Lower lobe of right lung (tissue), 2 donors: ENCODE data around the gene ABCC6. TPM values are rescaled to one million over a fixed set of nuclear protein-coding genes. Genes with fewer than 3 reads are reported as not detected.

ENCODE experiments used
- ATAC-seq, 2 donors: fragments of 200-7000 bp; cut with Tn5 transposase; one replicate each; pipeline ENCODE4 v1.9.1; 2020 to 2022; ENCODE audit warnings: mild to moderate bottlenecking in 2 of 2, moderate library complexity in 2 of 2
- DNase-seq: peaks from one replicate; pipeline ENCODE4 v3.0.0-alpha.2; 2020
- H3K27ac ChIP-seq: fragments of 200-600 bp; one replicate; pipeline ENCODE4 v1.8.0; 2022
- H3K27me3 ChIP-seq: fragments of 200-600 bp; one replicate; pipeline ENCODE4 v1.8.0; 2022; ENCODE audit warnings: low read depth
- H3K36me3 ChIP-seq: fragments of 200-600 bp; one replicate; pipeline ENCODE4 v1.8.0; 2022; ENCODE audit warnings: mild to moderate bottlenecking
- H3K4me1 ChIP-seq: fragments of 200-600 bp; one replicate; pipeline ENCODE4 v1.8.0; 2022
- H3K4me3 ChIP-seq: fragments of 200-600 bp; one replicate; pipeline ENCODE4 v1.8.0; 2022; ENCODE audit warnings: mild to moderate bottlenecking
- H3K9me3 ChIP-seq: fragments of 200-600 bp; one replicate; pipeline ENCODE4 v1.8.0; 2022
- intact Hi-C: fragments of 100-400 bp; cut with DNase I; formaldehyde crosslinking; loops from one replicate; pipeline ENCODE4 v1.11.0; 2022
- total RNA-seq: library from RNA; stranded (reverse); fragmentation: NEBNext Ultra II Directional; extraction: Animal tissue kit (Norgen Biotek cat#: 25700); gene quantifications from one replicate; pipeline ENCODE4 v1.2.1, GENCODE V29; 2021
- TF ChIP-seq, protein P1 (sequence below): fragments of 200-600 bp; IDR thresholded peaks from one replicate; pipeline ENCODE4 v1.8.0; 2022; ENCODE audit warnings: antibody characterized with exemption, mild to moderate bottlenecking
- donor health status: DM: no; HTN: yes; CAD: no; lungs with severe emphysema.

ABCC6 gene
- total RNA-seq, 1 donor from 2014 or later, result 40.5 TPM

DNA sequence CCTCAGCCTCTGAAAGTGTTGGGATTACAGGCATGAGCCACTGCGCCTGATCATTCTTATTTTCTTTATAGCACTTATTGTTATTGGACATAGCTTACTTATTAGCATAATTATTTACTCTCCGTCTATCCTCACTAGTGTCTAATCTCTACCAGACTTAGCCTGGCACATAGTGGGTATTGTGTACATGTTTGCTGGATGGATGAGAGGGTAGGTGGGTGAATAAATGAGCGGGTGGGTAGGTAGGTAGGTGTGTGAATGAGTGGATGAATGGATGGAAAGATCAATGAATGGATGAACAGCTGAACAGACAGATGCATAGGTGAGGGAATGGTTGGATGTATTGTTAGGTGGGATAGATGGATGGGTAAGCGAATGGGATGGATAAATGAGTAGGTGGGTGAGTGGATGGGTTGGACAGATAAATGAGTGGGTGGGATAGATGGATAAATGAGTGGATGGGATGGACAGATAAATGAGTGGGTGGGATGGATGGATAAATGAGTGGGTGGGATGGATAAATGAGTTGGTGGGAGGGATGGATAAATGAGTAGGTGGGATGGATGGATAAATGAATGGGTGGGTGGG lies 51.9 kb downstream of the ABCC6 start:
- Histone ChIP-seq H3K9me3 (no peaks in the 10 kb centered on the region), H3K27me3 (no peaks in the 10 kb centered on the region), H3K27ac (no peak overlapping the region), H3K4me3 (no peak overlapping the region), H3K36me3 (peaks cover 70% of the 10 kb centered on the region), H3K4me1 (no peaks in the 10 kb centered on the region)
- DNase-seq (no peak), ATAC-seq (no peak)
- intact Hi-C loops, result no loop called here
- TF ChIP-seq, protein P1, sequence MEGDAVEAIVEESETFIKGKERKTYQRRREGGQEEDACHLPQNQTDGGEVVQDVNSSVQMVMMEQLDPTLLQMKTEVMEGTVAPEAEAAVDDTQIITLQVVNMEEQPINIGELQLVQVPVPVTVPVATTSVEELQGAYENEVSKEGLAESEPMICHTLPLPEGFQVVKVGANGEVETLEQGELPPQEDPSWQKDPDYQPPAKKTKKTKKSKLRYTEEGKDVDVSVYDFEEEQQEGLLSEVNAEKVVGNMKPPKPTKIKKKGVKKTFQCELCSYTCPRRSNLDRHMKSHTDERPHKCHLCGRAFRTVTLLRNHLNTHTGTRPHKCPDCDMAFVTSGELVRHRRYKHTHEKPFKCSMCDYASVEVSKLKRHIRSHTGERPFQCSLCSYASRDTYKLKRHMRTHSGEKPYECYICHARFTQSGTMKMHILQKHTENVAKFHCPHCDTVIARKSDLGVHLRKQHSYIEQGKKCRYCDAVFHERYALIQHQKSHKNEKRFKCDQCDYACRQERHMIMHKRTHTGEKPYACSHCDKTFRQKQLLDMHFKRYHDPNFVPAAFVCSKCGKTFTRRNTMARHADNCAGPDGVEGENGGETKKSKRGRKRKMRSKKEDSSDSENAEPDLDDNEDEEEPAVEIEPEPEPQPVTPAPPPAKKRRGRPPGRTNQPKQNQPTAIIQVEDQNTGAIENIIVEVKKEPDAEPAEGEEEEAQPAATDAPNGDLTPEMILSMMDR, result no peak

DNA sequence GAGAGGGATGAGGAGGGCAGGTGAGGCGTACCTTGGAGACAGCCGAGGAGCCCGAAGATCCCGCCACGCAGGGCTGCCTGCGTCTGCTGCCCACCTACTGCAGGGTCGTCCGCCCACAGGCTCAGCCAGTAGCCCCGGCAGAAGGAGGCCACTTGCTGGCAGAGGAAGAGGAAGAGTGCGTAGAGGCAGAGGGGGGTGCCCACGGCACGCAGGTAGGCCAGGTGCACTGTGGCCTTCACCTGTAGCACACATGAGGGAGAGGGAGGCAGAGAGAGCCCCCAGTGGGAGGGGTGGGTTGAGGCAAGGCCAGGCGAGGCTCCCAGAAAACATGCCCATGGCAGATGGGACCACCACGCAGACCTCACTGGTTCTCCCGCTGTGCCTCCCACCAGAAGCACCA lies 53.7 kb downstream of the ABCC6 start:
- no peak overlapping the region for H3K27ac ChIP-seq
- ATAC-seq (no peak), DNase-seq (no peak)
- no peak overlapping the region for H3K4me3 ChIP-seq
- H3K27me3 ChIP-seq, result no peaks in the 10 kb centered on the region
- no peaks in the 10 kb centered on the region for H3K9me3 ChIP-seq
- intact Hi-C loops, result no loop called here
- no peaks in the 10 kb centered on the region for H3K4me1 ChIP-seq
- peaks cover 66% of the 10 kb centered on the region for H3K36me3 ChIP-seq
- TF ChIP-seq, protein P1, result no peak

DNA sequence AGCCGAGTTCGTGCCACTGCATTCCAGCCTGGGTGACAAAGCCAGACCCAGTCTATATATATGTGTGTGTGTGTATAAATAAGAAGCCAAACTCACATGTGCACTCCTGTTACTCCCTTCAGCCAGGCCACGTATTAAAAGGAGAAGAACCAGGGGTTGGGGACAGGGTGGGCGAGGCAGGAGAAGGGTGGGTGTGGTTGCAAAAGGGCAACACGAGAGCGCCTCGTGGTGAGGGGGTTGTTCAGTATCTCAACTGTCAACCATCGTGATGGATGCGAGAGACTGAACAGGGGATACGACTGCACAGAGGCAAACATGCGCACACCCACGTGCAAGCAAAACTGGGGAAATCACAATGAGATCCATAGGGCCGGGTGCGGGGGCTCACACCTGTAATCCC lies 54.9 kb downstream of the ABCC6 start:
- Histone ChIP-seq H3K36me3 (peaks cover 63% of the 10 kb centered on the region), H3K9me3 (no peaks in the 10 kb centered on the region), H3K4me1 (no peaks in the 10 kb centered on the region), H3K27ac (no peak overlapping the region), H3K27me3 (no peaks in the 10 kb centered on the region), H3K4me3 (no peak overlapping the region)
- intact Hi-C loops, result no loop called here
- ATAC-seq (no peak), DNase-seq (no peak)
- TF ChIP-seq, protein P1, result no peak

DNA sequence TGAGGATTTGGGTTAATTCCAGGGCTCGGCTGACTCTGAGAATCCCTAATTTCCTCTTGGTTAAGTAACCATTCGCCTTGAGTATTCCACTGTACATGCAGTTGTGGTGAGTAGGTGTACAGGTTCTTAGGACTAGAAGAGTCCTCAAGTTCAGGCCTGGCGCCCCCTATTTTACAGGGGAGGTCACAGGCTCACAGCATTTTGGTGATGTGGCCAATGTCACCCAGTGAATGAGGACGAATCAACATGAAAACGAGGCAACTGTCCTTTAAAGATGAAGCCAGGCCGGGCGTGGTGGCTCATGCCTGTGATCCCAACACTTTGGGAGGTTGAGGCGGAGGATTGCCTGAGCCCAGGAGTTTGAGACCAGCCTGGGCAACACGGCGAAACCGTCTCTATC lies 55.4 kb downstream of the ABCC6 start:
- intact Hi-C loops, result no loop called here
- TF ChIP-seq, protein P1, result no peak

DNA sequence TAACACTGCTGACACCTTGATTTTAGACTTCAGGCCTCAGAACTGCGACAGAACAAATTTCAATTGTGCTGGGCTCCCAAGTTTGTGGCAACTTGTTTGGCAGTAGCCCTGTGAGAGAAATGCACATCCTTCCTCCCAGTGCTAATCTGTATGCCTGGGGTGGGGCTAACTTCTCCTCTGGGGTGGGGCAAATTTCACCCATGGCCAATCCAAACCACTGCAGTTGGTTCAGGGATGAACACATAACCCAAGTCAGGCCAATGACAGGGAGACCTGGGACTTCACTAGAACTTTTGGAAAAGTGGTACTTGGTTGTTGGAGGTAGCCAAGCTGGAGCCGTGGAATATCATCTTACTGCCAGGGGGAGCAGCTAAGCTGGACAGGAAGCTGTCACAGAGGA lies 56.3 kb downstream of the ABCC6 start:
- DNase-seq (no peak), ATAC-seq (no peak)
- Histone ChIP-seq H3K9me3 (no peaks in the 10 kb centered on the region), H3K4me1 (no peaks in the 10 kb centered on the region), H3K27me3 (no peaks in the 10 kb centered on the region), H3K27ac (no peak overlapping the region), H3K36me3 (peaks cover 69% of the 10 kb centered on the region), H3K4me3 (no peak overlapping the region)
- TF ChIP-seq, protein P1, result no peak
- intact Hi-C loops, result no loop called here

More for the DNA sequence above, 55.4 kb downstream of the ABCC6 start:
- Histone ChIP-seq H3K9me3 (no peaks in the 10 kb centered on the region), H3K27me3 (no peaks in the 10 kb centered on the region), H3K36me3 (peaks cover 68% of the 10 kb centered on the region), H3K4me3 (no peak overlapping the region), H3K4me1 (no peaks in the 10 kb centered on the region), H3K27ac (no peak overlapping the region)
- ATAC-seq (no peak), DNase-seq (no peak)
